ENCODE results near the gene MAN2B1.
"Not testable (repeated sequence)": the region's sequence is repeated elsewhere in the genome, so short reads cannot be mapped to it uniquely, and the experiment has no call there.

Gene MAN2B1

DNA sequence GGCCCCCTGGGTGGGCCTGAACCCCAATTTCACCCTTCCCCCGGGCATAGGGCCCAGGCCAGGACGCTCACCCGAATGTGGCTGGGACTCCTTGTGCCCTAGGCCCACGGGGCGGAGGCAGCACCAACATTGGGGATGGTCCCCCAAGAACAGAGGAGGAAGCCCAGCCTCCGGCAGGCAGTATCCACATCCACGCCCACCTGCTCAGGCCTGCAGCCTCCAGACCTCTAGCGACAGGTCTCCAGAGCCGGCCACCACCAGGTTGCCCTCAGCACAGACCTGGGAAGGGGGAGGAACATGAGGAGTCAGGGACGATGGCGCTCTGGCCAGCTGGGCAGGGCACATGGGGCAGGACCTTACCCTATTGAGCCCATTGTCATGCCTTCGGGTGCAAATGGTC lies 22.5 kb upstream of the MAN2B1 start:
- DNase-seq (ENCODE audit: low read depth), result no peak

- DNase-seq (ENCODE audit: low read depth), result no peak
Observed at GRCh38 chr19:12687496-12688196, 21.1 kb upstream of the MAN2B1 start, which contains the start of gene GNG14. Gene GNG14 (plus strand): TSS chr19:12687998. CDS start chr19:12688049, 51 bp downstream.

GRCh38 chr19:12685831-12686230 lies 19.3 kb upstream of the MAN2B1 start:
- DNase-seq (ENCODE audit: low read depth), result no peak

GRCh38 chr19:12681074-12681987 lies 14.8 kb upstream of the MAN2B1 start, which contains the start of gene DHPS:
Gene DHPS (minus strand): TSS chr19:12681880. CDS start chr19:12681766, 114 bp downstream.
- peak; percentile 98 for DNase-seq (ENCODE audit: low read depth)

- no peak for DNase-seq (ENCODE audit: low read depth)
Observed at GRCh38 chr19:12680034-12680433, 13.5 kb upstream of the MAN2B1 start.

GRCh38 chr19:12678039-12678438 lies 11.5 kb upstream of the MAN2B1 start:
- not testable (repeated sequence) for DNase-seq (ENCODE audit: low read depth)

GRCh38 chr19:12676928-12677327 lies 10.4 kb upstream of the MAN2B1 start:
- no peak for DNase-seq (ENCODE audit: low read depth)

DNA sequence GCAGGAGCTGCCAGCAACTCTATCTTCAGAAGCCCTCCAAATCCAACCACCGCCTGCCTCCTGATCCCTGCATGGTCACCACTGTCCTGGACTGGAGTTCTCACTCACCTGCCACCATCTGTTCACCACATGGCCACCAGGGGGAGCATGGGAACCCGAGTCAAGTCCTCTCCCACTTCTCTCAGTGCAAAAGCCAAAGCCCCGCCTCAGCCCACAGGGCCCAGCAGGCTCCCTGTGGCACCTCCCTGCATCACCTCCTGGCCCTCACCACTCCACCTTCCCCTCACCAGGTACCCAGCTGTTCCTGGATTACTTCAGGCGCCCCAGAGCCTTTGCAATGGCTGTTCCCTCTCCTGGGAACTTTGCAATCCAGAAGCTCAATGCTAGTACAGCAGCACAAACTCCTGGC lies 9.8 kb upstream of the MAN2B1 start:
- DNase-seq (ENCODE audit: low read depth), result peak; percentile 57

DNA sequence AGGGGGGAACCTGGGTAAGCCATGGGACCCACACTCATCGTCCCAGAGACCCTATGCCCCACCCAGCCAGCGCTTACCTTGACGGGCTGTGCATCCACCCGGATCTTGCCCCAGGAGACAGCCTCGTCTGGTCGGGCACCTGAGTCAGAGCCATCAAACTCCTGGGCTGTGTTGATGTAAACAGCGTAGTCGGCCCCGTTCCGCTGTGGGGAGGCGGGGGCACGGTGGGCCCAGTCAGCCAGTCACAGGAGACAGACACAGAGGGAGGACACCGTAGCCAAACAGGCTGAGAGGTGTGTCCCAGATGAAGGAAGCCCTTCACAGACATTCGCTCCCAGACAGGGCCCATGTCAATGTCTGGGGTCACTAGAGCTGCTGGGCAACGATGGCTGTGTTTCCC lies 9.4 kb upstream of the MAN2B1 start:
- DNase-seq (ENCODE audit: low read depth), result no peak

- no peak for DNase-seq (ENCODE audit: low read depth)
Observed at GRCh38 chr19:12675399-12675798, 8.9 kb upstream of the MAN2B1 start.

DNA sequence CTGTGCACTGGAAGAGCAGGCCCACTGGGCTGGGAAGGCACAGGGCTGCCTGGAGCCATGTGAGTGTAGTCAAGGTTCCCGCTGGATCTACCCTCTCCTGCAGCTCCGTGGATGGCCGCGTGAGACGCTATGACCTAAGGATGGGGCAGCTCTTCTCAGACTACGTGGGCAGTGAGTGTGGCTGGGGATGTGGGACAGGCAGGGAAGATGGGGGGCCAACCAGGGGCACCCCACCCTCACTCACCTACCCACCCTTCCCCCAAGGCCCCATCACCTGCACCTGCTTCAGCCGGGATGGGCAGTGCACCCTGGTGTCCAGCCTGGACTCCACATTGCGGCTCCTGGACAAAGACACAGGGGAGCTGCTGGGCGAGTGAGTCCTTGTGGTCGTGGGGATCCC lies 6.2 kb upstream of the MAN2B1 start:
- DNase-seq (ENCODE audit: low read depth), result no peak

- no peak for DNase-seq (ENCODE audit: low read depth)
Observed at GRCh38 chr19:12670159-12670928, 3.8 kb upstream of the MAN2B1 start.

GRCh38 chr19:12669270-12670158 lies 3.0 kb upstream of the MAN2B1 start:
- peak; percentile 84 for DNase-seq (ENCODE audit: low read depth)

GRCh38 chr19:12668932-12669269 lies 2.4 kb upstream of the MAN2B1 start:
- DNase-seq (ENCODE audit: low read depth), result peak; percentile 68

DNA sequence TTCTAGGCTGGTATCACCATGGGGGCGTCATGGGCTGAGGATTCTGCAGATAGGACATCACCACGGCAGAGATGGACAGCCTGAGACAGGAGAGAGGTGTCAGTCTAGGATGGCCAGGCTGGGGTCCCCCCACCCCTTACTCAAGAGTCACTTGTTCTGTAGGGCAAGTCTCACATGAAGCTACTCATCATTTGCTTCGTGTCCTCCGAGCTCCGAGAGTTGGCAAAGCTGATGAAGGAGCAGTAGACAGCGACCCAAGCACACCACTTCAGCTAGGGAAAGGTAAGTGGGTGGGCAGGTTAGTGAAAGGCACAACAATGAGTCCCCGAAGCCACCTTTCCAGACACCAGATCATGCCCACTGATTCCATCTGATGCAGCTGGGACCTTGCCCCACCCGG lies 1.8 kb upstream of the MAN2B1 start:
- DNase-seq (ENCODE audit: low read depth), result no peak

DNA sequence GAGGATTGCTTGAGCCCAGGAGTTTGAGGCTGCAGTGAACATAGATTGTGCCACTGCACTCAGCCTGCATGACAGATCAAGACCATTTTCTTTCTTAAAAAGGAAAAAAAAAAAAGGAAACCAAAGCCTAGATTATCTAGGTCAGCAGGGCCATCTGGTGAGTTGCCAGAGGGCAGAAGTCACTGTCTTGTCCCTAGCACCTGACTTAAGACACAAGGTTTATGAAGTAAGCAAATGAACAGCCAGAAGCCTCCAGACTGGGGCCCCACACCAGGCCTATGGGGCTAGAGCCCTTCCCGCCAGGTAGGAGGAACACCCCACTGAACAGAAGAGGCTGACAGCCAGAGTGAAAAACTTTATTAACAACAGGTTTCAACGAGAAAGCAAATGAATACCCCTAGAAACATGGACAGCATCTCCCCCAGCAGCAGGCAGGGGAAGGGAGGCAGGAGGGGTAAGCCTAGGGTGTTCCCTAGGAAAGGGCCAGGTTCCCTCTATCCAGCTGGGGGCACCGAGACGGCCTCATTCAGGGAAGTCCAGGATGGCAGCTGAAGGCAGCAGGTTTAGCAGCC lies 1.3 kb upstream of the MAN2B1 start:
- no peak for DNase-seq (ENCODE audit: low read depth)

DNA sequence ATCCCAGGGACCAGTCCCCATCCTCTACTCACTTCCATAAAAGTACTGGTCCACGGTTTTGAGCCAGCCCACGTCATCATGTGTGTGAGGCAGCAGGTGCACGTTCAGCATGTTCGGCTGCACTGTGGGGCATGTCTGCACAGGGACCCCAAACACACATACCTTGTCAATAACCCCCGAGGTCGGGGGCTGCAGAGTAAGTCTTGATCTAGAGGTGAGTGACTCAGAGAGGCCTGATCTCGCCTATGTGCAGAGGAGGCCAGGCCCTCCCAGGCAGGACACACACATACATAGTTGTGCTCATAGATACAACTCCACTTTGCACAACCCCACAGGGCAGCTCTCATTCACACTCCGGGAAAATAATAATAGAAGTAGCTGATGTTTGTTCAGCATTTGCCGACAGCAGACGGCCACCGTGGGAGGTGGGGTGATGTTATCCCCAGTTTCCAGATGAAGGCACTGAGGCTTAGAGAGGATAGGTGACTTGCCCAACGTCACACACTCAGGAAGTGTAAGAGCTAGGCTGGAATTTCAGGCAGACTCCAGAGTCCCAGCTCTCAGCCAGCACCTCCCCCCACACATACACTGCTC lies 774 bp downstream of the MAN2B1 start:
- DNase-seq (ENCODE audit: low read depth), result no peak

- DNase-seq (ENCODE audit: low read depth), result no peak
Observed at GRCh38 chr19:12665281-12665573, 1.3 kb downstream of the MAN2B1 start.

DNA sequence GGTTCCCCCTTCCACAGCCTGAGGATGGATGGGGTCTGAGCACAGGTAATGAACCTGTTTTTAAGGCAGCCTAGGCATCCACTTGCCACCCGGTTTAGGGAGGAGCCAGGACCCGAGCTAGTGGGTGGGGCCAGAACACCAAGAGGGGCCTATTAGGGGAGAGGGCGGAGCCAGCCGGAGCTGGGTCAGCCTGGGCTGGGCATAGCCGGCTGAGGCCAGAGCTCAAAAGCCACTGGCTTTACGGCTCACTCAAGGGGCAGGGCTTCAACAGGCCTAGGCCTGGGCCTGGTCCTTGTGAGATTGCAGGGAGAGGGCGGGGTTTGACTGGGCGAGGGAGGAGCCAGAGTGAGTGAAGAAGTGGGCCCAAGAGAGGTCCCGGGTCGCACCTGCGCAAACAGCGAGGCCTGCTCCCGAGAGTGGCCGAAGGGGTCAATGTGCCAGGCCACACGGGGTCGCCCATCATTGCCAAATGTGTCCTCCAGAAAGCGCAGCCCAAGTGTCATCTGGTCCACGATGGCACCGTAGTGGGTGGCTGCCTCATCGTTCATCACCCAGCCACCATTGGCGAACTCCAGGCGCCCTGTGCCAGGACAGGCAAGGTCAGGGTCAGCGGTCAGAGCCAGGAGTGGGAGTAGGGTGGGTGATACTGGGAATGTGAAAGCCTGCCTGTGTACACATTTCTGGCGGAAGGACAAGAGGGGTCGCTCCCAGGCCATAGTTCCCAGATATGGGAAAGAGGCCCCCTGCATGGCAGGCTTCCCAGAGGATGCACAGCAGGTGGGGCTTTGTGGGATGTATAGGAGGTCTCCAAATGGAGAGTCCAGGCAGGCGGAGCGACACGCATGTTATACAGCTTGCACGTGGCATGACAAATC lies 1.9 kb downstream of the MAN2B1 start:
- peak; percentile 30 for DNase-seq (ENCODE audit: low read depth)

GRCh38 chr19:12660980-12661379 lies 5.6 kb downstream of the MAN2B1 start:
- DNase-seq (ENCODE audit: low read depth), result no peak

Data from amniotic epithelial cell (primary cell).